Smooth muscle cell of bladder (primary cell): ENCODE results near the gene PGAP6. TPM values are rescaled to one million over a fixed set of nuclear protein-coding genes. Genes with fewer than 3 reads are reported as not detected.

Source experiments
- total RNA-seq: library from RNA; depleted of rRNA; stranded (reverse); fragments of >200 nt; gene quantifications from 2 replicates; pipeline ENCODE4 v1.2.3, GENCODE V29; 2014

Gene PGAP6
- 59.2 and 66.6 TPM in 2 replicates for total RNA-seq

DNA sequence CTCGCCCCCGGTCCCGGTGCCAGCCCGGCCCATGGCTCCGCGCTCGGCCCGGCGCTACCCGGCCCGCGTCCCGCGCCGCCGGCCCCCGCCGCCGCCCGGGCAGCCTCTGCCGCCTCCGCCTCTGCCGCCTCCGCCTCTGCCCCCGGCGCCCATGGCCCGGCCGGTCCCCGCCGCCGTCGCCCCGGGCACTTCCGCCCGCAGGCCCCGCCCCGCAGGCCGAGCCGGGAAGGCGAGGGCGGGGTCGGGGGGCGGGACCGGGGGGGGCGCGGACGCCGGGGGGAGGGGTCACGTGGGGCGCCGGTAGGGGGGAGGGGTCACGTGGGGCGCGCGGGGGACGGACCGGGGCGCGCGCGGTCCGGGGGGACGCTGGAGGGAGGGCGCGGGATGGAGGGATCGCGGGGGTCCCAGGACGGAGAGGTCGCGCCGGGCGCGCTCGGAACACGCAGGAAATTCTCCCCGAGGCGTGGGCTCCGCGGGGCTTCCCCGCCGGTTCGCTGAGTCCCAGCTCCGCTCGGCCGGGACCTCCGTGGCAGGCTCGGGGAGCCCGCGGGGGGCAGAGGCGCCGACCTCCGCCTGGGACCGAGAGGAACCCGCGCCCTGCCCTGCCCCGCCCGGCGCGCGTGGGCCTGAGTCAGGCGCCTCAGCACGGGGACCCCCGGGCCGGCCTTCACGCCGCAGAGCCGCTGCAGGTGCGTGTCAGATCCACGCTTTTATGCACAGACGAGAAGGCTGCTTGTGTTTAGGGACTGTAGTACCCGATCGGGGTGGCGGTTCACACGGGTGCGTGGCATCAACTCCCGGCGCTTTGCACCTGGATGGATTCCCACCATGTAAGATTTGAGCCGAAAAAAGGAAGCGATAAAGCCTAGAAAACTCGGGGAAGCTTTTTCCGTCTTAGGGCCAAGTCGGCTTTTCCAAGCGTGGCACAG lies at the start of gene PGAP6:
Gene PGAP6 (minus strand): TSS at position 190 of the 929 bp plus-strand sequence. CDS start 157 bp downstream, at position 33.

DNA sequence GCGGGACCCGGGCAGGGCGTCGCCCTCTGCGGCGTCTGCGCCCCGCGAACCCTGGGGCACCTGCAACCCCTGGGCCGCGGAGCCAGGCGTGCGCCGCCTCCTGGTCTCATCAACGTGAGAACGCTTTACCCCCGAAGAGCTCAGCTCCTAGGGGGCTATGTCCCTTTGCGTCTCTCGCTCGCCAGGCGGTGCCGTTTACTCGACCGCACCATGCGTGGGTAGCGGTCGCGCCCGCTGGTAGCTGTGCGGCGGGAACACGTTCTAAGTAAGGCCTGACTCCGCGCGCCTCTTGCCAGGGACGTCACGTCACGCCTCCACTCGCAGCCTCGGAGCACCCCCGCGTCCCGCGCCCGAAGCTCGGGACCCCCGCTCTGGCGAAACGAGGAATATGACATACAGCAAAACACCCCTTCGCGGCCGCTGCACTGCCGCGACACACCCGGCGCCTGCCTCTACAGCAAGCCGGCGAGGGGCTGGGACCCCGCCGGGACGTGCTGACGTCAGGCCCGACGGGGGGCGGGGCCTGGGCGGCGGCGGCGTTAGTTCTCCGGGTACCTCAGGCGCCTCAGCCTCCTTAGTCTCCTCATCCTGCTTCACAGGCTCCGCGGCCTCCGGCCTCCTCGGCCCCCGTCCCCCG lies 43.4 kb upstream of the PGAP6 start, which contains the start of gene RAB11FIP3:
Gene RAB11FIP3 (plus strand): TSS at position 568 of the 637 bp plus-strand sequence. CDS start 358 bp downstream, outside the sequence.

GRCh38 chr16:401468-402348 lies 19.9 kb upstream of the PGAP6 start, which contains the start of gene DECR2:
DECR2 (plus strand) TSS chr16:401885; CDS start chr16:401964, 79 bp downstream.

DNA sequence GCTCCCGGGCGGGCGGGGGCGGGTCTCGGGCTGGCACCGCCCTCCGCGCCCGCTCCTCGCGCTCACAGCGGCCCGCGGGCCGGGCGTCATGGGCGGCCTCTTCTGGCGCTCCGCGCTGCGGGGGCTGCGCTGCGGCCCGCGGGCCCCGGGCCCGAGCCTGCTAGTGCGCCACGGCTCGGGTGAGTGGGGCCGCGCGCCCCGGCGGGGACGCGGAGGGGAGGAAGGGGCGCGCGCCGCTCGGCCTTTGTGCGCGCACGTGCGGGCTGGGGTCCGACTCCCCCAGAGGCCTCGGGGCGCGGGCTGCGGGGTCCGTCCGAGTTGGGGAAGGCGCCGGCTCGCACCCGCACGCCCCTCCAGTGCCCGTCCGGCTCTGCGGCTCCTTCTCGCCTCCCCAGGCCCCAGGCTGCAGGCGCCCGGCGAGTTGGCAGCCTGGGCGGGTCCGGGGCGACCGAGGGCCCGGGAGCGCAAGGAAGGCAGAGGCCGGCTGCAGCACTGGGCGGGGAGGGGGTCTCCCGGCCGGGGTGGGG lies 15.4 kb upstream of the PGAP6 start, which contains the start of gene NME4:
Gene NME4 (plus strand): TSS at position 65 of the 527 bp plus-strand sequence. CDS start 24 bp downstream, at position 89.

DNA sequence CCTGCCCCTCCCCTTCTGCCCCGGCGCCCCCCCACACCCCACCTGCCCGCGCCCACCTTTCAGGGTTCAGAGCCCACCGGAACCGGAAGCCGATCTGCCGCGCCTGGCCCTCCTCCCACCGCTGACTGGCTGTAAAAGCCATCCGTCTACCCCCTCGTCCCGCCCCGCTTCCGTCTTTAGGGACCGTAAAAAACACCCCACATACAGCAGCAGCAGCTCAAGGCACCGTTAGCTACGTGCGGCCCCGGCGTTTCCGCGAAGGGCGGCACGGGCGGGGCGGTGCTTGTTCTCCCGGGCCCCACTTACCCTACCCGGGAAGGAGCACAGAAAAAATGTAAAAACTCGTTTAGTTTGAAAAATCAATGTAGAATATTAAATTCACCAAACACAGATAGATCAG lies 11.3 kb downstream of the PGAP6 start, which contains the start of gene MRPL28:
Gene MRPL28 (minus strand): TSS at position 96 of the 400 bp plus-strand sequence. CDS start 320 bp downstream, outside the sequence.

GRCh38 chr16:352547-353403 lies 29.0 kb downstream of the PGAP6 start, which contains the start of gene AXIN1:
AXIN1 (minus strand) TSS chr16:352723; CDS start chr16:347025, 5,698 bp downstream.

Other genes starting within 250 kb of the PGAP6 start
- gene NPRL3, start 243.3 kb downstream of the PGAP6 start, total RNA-seq = 5.4 and 6.1 TPM in 2 replicates
- not detected in 2 replicates for gene HBZ, start 229.3 kb downstream of the PGAP6 start, total RNA-seq
- not detected in 2 replicates for gene HBM, start 216.0 kb downstream of the PGAP6 start, total RNA-seq
- gene HBA2, start 209.1 kb downstream of the PGAP6 start, total RNA-seq = not detected in 2 replicates
- gene HBA1, start 205.3 kb downstream of the PGAP6 start, total RNA-seq = not detected in 2 replicates
- not detected in 2 replicates for gene HBQ1, start 201.5 kb downstream of the PGAP6 start, total RNA-seq
- 29.2 and 29.5 TPM in 2 replicates for gene LUC7L, start 152.5 kb downstream of the PGAP6 start, total RNA-seq
- gene FAM234A, start 147.2 kb downstream of the PGAP6 start, total RNA-seq = 50.6 and 51.9 TPM in 2 replicates
- 1.1 and 3.7 TPM in 2 replicates for gene RGS11, start 106.0 kb downstream of the PGAP6 start, total RNA-seq
- 0.28 and 1.8 TPM in 2 replicates for gene ARHGDIG, start 101.4 kb downstream of the PGAP6 start, total RNA-seq
- gene PDIA2, start 98.8 kb downstream of the PGAP6 start, total RNA-seq = 0.37 TPM in 1 of 2 replicates, not detected in the other
- gene AXIN1, start 29.3 kb downstream of the PGAP6 start, total RNA-seq = 15.2 and 19.0 TPM in 2 replicates
- gene MRPL28, start 11.4 kb downstream of the PGAP6 start, total RNA-seq = 72.5 and 89.0 TPM in 2 replicates
- gene NME4, start 15.2 kb upstream of the PGAP6 start, total RNA-seq = 69.0 and 73.0 TPM in 2 replicates
- 9.9 and 11.4 TPM in 2 replicates for gene DECR2, start 19.9 kb upstream of the PGAP6 start, total RNA-seq
- gene RAB11FIP3, start 43.7 kb upstream of the PGAP6 start, total RNA-seq = 14.2 and 23.1 TPM in 2 replicates
- 10.5 and 16.8 TPM in 2 replicates for gene CAPN15, start 145.7 kb upstream of the PGAP6 start, total RNA-seq
- not detected in 2 replicates for gene PRR35, start 178.4 kb upstream of the PGAP6 start, total RNA-seq
- gene NHLRC4, start 185.0 kb upstream of the PGAP6 start, total RNA-seq = 1.3 and 1.4 TPM in 2 replicates
- 14.8 and 21.6 TPM in 2 replicates for gene PIGQ, start 188.0 kb upstream of the PGAP6 start, total RNA-seq
- gene RAB40C, start 208.1 kb upstream of the PGAP6 start, total RNA-seq = 7.8 and 10.5 TPM in 2 replicates
- gene WFIKKN1, start 249.0 kb upstream of the PGAP6 start, total RNA-seq = 0.14 and 0.18 TPM in 2 replicates